ENCODE results near the gene ERI3.

Gene ERI3

DNA sequence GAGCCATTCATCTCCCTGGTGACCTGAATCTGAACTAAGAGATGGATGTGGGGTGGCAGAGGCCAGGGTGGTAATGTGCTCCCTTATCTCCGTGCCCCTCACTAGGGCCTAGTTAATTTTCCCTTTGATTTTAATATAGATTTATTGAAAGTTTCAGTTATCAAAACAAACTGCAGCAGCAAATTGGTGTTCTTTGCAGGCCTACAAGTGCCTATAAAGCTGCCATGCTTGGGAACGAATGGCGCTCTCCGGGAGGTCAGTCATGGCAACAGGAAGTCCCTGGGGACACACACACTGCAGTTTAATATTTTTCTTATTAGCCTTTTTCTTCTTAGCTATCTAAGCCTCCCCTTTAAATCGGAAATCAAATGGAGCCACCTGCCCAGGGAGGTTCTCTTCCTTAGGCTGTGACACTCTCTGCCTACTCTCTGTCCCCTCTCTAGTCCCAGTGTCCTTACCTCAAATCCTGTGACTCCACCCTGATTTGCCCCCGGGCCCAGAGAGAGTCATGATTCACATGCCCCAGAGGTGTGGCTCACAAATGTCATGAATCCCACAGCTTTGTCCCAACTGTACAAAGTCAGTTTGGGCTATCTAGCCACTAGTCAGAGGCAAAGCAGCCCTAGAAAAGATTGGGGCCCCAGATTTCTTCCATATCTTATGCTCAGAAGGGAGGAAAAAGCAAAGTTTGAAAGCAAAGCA is 4.3 kb upstream of the ERI3 start:
- TF ChIP-seq, protein P1, sequence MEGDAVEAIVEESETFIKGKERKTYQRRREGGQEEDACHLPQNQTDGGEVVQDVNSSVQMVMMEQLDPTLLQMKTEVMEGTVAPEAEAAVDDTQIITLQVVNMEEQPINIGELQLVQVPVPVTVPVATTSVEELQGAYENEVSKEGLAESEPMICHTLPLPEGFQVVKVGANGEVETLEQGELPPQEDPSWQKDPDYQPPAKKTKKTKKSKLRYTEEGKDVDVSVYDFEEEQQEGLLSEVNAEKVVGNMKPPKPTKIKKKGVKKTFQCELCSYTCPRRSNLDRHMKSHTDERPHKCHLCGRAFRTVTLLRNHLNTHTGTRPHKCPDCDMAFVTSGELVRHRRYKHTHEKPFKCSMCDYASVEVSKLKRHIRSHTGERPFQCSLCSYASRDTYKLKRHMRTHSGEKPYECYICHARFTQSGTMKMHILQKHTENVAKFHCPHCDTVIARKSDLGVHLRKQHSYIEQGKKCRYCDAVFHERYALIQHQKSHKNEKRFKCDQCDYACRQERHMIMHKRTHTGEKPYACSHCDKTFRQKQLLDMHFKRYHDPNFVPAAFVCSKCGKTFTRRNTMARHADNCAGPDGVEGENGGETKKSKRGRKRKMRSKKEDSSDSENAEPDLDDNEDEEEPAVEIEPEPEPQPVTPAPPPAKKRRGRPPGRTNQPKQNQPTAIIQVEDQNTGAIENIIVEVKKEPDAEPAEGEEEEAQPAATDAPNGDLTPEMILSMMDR (IDR thresholded peaks at IDR 0.05; ENCODE audit: extremely low read depth, missing control alignments): no peak
- DNase-seq (ENCODE audit: low spot score): no peak

GRCh38 chr1:44357710-44358109 is 2.7 kb upstream of the ERI3 start:
- no peak for DNase-seq (ENCODE audit: low spot score)
- TF ChIP-seq, protein P1 (IDR thresholded peaks at IDR 0.05; ENCODE audit: extremely low read depth, missing control alignments): no peak

DNA sequence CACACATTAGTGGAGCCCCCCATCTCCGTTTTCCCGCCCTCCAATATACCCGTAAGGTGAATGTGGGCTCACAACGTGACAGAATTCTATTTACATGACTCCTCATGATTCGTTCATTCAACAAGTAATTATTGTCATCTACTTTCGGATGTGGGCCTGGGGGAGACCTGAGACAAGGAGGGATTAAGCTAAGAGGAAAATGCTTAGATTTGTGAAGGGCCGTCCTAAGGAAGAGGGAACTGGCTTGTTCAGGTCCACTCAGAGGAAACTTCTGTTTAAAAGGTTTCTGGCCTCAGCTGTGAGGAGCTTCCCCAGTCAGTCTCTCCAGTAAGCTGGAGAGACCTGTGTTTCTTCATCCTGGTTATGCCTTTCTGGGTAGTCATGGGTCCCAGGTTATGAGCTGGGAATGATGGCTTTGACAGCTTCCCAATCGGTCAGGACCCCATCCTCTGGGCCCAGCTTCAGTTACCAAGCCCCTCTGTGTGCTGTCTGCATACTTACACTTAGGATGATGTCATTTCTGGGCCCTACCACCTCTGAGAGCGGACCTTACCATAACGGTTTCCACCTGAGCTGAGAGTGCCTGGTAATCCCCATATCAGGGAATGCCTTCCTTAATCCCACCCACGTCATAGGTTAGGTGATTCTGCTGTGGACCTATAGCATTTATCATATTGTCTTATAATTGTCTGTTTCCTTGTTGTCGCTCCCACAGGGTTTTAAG is 687 bp upstream of the ERI3 start:
- TF ChIP-seq, protein P1 (IDR thresholded peaks at IDR 0.05; ENCODE audit: extremely low read depth, missing control alignments): no peak

DNA sequence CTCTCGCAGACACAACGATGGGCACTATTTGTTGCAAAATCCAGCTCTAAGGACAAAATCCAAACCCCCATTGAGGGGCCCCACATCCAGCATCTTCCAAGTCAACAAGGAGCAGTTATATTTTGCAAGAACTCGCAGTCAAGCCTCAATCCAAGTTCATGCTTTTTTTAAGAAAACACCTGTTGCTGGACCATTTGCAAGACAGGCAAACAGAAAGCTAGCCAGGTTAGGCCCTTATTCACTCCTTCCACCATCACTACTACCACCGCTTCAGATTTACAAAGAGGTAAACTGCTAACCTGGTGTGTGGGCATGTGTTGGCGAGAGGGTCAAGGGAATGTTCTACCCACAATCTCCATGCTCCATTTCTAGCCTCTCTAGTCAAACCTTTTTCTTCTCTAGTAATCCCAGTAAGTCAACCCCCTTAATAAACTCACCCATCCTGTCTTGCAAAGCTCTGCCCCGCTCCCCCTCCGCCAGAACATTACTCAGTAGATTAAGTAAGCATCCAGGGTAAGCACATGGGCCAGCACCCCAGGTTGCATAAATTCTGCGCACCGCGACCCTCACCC is 703 bp downstream of the ERI3 start:
- TF ChIP-seq, protein P1 (IDR thresholded peaks at IDR 0.05; ENCODE audit: extremely low read depth, missing control alignments): no peak
- no peak for DNase-seq (ENCODE audit: low spot score)

More for the DNA sequence above, 687 bp upstream of the ERI3 start:
- DNase-seq (ENCODE audit: low spot score): no peak

- DNase-seq (ENCODE audit: low spot score): no peak
- TF ChIP-seq, protein P1 (IDR thresholded peaks at IDR 0.05; ENCODE audit: extremely low read depth, missing control alignments): no peak
These were observed 1.5 kb downstream of the ERI3 start for GRCh38 chr1:44353604-44354003.

GRCh38 chr1:44351289-44351688 is 3.8 kb downstream of the ERI3 start:
- TF ChIP-seq, protein P1 (IDR thresholded peaks at IDR 0.05; ENCODE audit: extremely low read depth, missing control alignments): no peak

GRCh38 chr1:44348061-44348485 is 7.0 kb downstream of the ERI3 start:
- TF ChIP-seq, protein P1 (IDR thresholded peaks at IDR 0.05; ENCODE audit: extremely low read depth, missing control alignments): no peak
- no peak for DNase-seq (ENCODE audit: low spot score)

More at GRCh38 chr1:44351289-44351688, 3.8 kb downstream of the ERI3 start:
- no peak for DNase-seq (ENCODE audit: low spot score)
